GM12872 (cell line): ENCODE results near the gene CFAP58.

Source experiments
- TF ChIP-seq, protein P1 (sequence below): IDR thresholded peaks from 3 replicates; pipeline ENCODE4 v1.5.1; 2011; ENCODE audit warnings: low read depth, mild to moderate bottlenecking, low read length, moderate library complexity; ENCODE audit not compliant: insufficient read depth

The CFAP58 gene

DNA sequence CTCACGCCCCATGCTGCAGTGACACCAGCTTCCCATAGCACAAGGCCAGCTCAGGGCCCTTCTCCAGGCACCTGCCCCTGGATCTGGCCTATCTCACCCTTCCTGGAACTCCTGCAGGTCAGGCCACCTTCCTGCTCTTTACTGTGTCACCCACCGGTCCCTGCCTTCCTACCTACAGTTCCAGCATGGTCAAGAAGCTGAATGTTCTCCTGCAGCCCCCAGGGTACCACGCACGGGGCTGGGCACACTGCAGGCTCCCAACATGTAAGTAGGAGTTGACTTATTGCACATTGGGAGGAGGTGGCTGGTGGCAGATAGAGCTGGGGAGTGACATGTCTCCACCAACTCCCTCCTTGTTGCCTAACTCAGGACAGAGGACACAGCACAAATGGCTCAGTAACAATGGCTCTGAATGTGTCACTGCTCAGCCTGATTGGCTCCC is 29.9 kb upstream of the CFAP58 start:
- TF ChIP-seq, protein P1, sequence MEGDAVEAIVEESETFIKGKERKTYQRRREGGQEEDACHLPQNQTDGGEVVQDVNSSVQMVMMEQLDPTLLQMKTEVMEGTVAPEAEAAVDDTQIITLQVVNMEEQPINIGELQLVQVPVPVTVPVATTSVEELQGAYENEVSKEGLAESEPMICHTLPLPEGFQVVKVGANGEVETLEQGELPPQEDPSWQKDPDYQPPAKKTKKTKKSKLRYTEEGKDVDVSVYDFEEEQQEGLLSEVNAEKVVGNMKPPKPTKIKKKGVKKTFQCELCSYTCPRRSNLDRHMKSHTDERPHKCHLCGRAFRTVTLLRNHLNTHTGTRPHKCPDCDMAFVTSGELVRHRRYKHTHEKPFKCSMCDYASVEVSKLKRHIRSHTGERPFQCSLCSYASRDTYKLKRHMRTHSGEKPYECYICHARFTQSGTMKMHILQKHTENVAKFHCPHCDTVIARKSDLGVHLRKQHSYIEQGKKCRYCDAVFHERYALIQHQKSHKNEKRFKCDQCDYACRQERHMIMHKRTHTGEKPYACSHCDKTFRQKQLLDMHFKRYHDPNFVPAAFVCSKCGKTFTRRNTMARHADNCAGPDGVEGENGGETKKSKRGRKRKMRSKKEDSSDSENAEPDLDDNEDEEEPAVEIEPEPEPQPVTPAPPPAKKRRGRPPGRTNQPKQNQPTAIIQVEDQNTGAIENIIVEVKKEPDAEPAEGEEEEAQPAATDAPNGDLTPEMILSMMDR, result no peak

- TF ChIP-seq, protein P1, result no peak
Observed at GRCh38 chr10:104324221-104324686, 29.4 kb upstream of the CFAP58 start.

DNA sequence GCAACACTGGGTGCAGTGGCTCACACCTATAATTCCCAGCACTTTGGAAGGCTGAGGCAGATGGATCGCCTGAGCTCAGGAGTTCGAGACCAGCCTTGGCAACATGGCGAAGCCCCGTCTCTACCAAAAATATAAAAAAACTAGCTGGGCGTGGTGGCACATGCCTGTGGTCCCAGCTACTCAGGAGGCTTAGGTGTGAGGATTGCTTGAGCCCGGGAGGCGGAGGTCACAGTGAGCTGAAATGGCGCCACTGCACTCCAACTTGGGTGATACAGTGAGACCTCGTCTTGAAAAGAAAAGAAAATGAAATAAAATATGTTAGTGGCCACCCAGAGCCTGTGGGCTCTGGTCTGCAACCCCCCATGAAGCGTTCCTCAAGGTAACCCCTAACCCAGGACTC is 28.7 kb upstream of the CFAP58 start:
- TF ChIP-seq, protein P1, result no peak

GRCh38 chr10:104325436-104326435 is 27.9 kb upstream of the CFAP58 start:
- TF ChIP-seq, protein P1, result no peak

DNA sequence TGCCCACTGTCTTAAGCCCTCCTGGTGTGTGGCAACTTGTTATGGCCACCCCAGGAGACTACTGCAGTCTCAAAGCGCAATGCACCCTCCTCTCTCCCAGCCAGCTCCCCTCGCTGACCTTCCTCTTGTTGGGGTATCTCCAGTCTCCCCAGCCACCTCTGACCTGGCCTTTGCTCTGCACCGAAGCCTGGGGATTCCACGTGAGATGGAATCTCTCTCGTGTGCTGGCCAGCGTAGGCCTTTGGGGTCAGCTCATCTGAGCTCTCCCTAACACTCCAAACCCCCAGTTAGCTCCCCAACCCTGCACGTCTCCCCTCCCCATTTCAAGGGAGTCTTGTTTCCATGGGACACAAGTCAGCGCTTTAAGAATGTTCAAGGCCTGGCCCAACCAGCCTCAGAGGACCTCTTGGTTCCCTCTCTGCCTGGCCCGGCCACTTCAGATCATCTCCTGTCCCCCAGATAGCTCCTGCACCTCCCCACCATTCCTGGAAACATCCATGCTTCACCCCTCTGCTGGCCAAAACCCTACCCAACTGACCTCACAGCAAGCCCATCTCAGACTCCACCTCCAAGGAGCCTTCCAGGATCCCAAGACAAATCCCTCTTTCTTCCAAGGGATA is 26.5 kb upstream of the CFAP58 start:
- TF ChIP-seq, protein P1, result no peak

GRCh38 chr10:104327745-104328645 is 25.6 kb upstream of the CFAP58 start:
- TF ChIP-seq, protein P1, result no peak

DNA sequence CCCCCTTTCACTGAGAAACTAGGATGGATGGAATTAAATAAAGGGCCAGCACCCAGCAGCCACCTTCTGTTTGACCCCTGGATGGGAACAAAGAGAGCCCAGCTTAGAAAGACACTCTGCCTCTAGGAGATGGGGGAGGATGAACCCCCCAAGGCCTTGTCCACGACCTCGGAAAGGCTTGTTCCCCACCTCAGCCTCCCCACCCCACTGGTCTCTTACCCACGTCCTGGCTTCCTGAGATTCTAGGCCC is 25.1 kb upstream of the CFAP58 start:
- TF ChIP-seq, protein P1, result no peak
